Esophagus muscularis mucosa (tissue), 3 donors: ENCODE measurements around the gene RBM28.
A peak's percentile ranks its signal among the peaks of the same experiment; 100 is the strongest.

ENCODE experiments used
- CTCF ChIP-seq, 3 experiments: fragments of 200-600 bp in 2 of 3; fragments of 450-650 bp in 1 of 3; sonication (generic) in 2 of 3; IDR thresholded peaks; one replicate each; pipeline ENCODE4 v1.5.1; 2017 to 2019; ENCODE audit warnings: antibody characterized with exemption in 3 of 3, mild to moderate bottlenecking in 2 of 3, moderate library complexity in 1 of 3
- POLR2AphosphoS5 ChIP-seq, 2 donors: sonication (generic); formaldehyde crosslinking; IDR thresholded peaks; one replicate each; pipeline ENCODE4 v1.6.1; 2017; ENCODE audit warnings: antibody characterized with exemption in 2 of 2

- TF ChIP-seq CTCF (IDR thresholded peaks at IDR 0.05) (peak; percentile 47 to 72 (median 50)), POLR2AphosphoS5 (IDR thresholded peaks at IDR 0.05) (no peak)
Observed at GRCh38 chr7:128352153-128352537, 8.4 kb upstream of the RBM28 start.
